ENCODE results near the gene PHC3.

GRCh38 chr3:170159933-170160332, 21.6 kb downstream of the PHC3 start:
- TF ChIP-seq CTCF (conservative IDR thresholded peaks at IDR 0.05; ENCODE audit: low read length) = no peak
- no peak for TF ChIP-seq EZH2phosphoT487 (IDR thresholded peaks at IDR 0.05; ENCODE audit: borderline replicate concordance, low read depth, low read length)

All from OCI-LY7 (cell line).